CD4-positive, alpha-beta T cell treated with Interleukin-6 for 4 hours (primary cell): ENCODE measurements around the gene KIAA2012.

Experiments
- DNase-seq: peaks from one replicate; pipeline ENCODE4 v3.0.0-alpha.2; 2020; ENCODE audit warnings: mixed read lengths

KIAA2012 gene

DNA sequence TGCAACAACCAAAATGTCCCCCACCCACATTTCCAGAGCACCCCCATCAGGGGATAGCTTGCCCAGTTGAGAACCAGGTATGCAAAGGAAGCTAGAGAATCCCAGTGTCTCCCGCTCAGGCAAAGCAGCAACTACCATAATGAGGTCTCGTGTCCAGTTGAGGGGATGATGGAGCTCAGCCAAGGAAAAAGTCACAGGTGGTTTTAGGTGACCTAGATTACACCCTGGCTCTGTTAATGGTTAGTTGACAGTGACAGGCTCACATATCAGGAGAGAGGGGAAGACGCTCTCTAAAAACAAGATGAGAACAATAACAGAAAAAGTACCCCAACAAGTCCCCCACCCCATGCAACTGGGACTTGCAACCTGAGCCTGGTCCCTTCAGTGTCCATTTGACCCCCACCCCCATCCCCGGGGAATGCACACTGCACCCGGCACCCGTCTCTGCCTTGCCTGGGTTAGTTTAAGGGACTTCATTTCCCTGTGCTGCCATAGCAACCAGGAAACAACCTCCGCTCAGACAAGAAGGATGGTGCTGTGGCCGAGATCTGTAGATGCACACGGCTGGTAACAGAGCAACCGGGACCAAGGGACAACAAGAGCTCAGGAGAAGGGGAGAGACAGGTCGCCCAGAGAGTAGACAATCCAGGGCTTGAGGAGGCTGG, at the start of gene KIAA2012:
Gene KIAA2012 (plus strand): TSS at position 519 of the 665 bp plus-strand sequence. CDS start 373 bp downstream, outside the sequence.
- DNase-seq: no peak

DNA sequence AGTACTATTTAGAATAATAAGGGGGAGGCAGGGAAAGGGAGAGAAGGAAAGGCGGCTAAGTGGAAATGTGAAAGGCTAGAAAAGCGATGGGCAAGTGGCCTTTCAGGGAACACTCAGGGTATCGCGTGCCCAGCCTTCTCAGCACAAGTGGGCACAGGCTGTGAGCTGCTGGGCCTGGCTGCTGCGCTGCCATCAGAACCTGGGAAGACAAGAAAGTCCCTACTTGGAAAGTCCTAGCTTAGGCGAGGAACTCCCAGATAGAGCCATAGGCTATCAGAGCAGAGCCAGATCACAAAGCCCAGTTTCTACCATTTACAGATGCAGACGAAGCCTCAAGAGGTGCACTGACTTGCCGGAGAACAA, 49.2 kb upstream of the KIAA2012 start:
- no peak for DNase-seq

DNA sequence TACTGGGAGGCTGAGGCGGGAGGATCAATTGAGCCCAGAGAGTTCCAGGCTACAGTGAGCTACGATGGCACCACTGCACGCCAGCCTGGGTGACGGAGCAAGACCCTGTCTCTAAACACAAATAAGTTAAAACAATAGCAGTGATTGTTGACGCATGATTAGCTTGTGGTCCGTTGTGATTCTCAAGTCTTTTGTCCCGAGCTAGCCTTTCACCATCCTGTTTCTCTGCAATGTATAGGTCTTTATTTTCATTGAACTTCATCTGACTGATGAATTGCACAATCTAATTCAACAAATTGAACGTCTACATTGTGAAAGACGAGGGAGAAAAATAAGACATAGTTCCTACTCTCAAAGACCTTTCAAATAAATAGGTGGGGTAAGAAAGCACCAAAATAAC, 48.2 kb upstream of the KIAA2012 start:
- DNase-seq: no peak

DNA sequence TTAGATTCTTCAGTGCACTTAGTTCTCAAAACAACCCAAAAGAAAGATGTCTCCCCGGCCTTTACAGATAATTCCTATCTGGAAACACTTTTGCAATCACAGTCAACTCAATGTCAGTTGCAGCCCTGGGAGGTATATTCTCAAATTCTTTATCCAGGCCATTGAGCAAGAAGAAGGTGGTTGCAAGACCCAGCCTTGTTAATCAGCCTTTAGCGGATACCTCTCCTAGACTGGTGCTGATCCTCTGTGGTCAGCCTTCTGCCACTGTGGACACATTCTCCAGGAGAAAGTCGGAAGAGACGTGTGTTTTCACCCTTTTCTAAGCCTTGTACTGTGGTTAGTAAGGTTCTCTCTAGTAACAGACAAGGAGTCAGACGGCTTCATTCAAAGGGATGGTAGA, 47.2 kb upstream of the KIAA2012 start:
- no peak for DNase-seq

DNA sequence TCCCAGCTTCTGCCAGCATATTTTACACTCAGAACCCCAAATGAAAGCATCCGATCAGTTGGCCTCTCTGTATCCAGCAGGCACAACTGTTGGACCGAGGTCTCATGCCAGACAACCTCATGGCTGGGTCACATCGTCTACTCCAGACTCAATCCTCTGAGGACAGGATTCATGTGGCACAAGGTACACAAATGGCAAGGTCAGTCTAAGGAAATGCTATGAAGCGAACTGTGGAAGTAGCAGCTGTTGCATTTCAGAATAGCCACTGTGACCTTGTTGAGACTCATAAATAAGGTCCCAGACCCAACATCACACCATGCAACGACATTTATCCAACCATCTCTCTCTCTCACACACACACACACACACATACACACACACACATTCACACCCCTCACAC, 46.5 kb upstream of the KIAA2012 start:
- no peak for DNase-seq

DNA sequence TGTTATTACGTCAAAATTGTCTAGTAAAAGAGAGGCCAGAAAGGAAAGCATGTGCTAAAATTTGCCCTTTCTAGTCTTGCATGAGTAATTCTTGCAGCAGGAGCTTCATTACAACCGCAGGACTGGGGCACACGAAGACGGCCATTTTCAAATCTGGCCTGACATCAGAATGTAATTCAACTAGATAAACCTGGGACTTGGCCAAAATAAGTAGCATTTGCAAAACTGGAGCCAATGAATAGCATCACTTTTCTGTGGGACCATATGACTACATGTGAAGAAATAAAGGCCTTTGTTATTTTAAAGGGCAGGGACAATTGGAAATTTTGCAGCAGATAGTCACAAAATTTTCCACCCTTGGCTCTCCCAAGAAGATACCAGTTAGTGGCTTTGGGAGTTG, 42.4 kb upstream of the KIAA2012 start:
- no peak for DNase-seq

DNA sequence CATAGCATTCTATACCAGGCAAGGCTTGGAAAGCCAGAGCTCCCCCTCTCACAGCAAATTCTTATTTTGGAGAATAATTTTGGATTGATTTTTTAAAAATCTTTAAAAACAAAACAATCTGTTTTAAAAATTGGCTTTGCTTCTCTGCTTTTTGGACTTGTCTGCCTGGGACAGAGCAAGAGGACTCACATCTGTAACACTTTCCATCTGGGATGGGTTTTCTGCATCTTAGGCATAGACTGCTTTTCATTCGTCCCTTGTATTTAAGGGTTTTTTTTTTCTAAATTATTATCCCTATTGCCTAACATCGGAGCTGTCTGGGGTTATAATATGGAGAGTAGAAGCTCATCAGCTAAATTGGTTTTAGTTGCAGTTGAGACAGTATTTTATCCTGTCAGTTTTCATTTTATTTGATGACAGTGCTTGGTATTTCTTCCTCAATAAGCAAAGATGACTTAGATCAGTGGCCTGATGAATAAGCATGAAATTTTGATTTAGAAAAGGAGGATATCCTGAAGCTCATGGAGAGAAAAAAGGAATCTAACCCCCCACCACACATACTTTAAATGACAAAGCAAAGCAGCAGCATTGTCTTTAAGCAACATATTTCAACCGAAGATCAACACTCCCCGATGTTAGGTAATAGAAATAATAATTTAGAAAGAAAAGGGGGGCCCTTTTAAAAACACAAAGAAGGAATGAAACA, 41.7 kb upstream of the KIAA2012 start:
- DNase-seq: no peak

DNA sequence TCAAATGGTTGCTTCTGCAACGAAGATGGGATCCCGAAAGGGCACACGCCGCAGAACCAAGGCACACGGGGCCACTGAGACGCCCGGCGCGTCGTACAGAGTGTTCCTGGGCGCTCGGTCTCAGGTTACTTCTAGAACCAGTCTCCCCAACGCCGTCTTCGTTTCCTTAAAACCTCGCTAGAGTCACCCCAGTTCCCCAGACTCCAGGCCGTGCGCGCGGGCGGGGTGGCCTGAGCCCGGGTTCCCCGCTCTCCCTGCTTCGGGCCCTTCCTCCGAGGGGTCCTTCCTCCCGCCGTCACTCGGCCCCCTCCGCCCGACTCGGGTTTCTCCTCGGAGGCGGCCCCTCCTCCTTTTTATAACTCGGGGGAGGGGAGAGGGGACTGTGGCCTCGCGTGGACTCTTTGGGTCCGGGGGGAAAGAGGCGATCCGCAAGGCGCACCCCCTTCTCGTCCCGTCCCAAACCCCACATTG, 40.2 kb upstream of the KIAA2012 start:
- peak; percentile 48 for DNase-seq

DNA sequence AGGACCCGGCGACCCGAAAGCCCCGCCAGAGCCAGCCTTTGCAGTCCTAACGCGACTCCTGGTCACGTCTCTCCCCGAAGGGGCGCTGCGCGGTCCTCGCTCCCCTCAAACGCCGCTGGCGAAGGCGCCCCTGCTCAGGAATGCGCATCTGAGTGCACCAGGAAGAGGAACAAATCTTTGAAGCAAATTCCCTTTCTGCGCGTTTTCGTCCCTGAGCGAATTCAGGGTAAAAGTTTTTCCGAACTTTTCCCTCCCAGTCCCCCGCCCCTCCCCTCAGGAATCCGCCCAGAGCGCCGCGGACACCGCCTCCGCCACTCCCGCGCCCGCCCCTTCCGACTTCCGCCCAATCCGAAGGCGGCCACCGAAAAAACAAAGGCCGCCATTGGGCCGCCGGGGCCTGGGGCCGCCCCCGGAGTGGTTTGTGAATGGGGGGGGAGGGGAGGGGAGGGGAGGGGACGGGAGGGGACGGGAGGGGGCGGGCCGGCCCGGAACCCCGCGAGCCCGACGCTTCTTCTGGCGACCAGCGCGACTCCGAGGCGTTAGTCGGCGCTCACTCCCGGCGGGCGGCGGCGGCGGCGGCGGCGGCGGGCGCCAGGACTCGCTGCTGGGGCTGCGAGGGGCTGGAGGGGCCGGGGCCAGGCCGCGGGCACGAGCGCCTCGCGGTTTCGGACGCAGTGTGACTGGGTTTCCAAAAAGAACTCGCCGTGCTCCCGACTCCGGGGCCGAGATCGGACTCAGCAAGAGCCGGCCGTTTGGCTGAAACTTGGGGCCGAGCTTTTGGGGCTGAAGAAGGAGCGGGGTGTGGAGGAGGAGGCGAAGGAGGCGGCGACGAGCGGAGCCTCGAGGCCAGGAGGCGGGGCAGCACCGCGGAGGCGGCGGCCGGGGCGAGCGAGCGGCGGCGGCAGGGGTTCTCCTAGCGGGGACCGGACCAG, 39.5 kb upstream of the KIAA2012 start, which contains the start of gene FZD7:
Gene FZD7 (plus strand): TSS at position 539 of the 932 bp plus-strand sequence. CDS start 793 bp downstream, outside the sequence.
- DNase-seq: peak; percentile 93

DNA sequence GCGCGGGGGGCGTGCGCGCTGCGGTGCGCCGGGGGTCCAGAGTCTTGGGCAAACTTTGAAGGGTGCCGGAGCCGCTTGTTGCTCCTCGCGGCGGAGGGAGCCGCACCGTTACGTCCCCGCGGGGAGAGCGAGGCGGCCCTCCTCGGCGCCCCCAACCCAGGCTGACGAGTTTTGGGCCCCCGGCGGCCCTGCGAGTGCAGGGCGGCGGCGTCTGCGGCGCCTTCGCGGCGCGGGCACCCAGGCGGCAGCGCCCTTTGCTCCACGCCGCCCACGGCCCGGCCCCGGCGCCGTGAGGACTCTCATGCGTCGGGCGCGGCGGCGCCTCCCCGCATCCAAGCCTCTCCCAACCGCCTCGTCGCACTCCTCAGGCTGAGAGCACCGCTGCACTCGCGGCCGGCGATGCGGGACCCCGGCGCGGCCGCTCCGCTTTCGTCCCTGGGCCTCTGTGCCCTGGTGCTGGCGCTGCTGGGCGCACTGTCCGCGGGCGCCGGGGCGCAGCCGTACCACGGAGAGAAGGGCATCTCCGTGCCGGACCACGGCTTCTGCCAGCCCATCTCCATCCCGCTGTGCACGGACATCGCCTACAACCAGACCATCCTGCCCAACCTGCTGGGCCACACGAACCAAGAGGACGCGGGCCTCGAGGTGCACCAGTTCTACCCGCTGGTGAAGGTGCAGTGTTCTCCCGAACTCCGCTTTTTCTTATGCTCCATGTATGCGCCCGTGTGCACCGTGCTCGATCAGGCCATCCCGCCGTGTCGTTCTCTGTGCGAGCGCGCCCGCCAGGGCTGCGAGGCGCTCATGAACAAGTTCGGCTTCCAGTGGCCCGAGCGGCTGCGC, 38.6 kb upstream of the KIAA2012 start:
- peak; percentile 43 for DNase-seq

DNA sequence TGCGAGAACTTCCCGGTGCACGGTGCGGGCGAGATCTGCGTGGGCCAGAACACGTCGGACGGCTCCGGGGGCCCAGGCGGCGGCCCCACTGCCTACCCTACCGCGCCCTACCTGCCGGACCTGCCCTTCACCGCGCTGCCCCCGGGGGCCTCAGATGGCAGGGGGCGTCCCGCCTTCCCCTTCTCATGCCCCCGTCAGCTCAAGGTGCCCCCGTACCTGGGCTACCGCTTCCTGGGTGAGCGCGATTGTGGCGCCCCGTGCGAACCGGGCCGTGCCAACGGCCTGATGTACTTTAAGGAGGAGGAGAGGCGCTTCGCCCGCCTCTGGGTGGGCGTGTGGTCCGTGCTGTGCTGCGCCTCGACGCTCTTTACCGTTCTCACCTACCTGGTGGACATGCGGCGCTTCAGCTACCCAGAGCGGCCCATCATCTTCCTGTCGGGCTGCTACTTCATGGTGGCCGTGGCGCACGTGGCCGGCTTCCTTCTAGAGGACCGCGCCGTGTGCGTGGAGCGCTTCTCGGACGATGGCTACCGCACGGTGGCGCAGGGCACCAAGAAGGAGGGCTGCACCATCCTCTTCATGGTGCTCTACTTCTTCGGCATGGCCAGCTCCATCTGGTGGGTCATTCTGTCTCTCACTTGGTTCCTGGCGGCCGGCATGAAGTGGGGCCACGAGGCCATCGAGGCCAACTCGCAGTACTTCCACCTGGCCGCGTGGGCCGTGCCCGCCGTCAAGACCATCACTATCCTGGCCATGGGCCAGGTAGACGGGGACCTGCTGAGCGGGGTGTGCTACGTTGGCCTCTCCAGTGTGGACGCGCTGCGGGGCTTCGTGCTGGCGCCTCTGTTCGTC, 37.7 kb upstream of the KIAA2012 start:
- DNase-seq: peak; percentile 41

DNA sequence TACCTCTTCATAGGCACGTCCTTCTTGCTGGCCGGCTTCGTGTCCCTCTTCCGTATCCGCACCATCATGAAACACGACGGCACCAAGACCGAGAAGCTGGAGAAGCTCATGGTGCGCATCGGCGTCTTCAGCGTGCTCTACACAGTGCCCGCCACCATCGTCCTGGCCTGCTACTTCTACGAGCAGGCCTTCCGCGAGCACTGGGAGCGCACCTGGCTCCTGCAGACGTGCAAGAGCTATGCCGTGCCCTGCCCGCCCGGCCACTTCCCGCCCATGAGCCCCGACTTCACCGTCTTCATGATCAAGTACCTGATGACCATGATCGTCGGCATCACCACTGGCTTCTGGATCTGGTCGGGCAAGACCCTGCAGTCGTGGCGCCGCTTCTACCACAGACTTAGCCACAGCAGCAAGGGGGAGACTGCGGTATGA, 37.1 kb upstream of the KIAA2012 start:
- no peak for DNase-seq

DNA sequence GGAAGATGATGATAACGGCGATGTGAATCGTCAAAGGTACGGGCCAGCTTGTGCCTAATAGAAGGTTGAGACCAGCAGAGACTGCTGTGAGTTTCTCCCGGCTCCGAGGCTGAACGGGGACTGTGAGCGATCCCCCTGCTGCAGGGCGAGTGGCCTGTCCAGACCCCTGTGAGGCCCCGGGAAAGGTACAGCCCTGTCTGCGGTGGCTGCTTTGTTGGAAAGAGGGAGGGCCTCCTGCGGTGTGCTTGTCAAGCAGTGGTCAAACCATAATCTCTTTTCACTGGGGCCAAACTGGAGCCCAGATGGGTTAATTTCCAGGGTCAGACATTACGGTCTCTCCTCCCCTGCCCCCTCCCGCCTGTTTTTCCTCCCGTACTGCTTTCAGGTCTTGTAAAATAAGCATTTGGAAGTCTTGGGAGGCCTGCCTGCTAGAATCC, 36.4 kb upstream of the KIAA2012 start:
- DNase-seq: no peak

DNA sequence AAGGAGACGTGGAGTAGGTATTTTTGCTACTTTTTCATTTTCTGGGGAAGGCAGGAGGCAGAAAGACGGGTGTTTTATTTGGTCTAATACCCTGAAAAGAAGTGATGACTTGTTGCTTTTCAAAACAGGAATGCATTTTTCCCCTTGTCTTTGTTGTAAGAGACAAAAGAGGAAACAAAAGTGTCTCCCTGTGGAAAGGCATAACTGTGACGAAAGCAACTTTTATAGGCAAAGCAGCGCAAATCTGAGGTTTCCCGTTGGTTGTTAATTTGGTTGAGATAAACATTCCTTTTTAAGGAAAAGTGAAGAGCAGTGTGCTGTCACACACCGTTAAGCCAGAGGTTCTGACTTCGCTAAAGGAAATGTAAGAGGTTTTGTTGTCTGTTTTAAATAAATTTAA, 36.0 kb upstream of the KIAA2012 start:
- no peak for DNase-seq

DNA sequence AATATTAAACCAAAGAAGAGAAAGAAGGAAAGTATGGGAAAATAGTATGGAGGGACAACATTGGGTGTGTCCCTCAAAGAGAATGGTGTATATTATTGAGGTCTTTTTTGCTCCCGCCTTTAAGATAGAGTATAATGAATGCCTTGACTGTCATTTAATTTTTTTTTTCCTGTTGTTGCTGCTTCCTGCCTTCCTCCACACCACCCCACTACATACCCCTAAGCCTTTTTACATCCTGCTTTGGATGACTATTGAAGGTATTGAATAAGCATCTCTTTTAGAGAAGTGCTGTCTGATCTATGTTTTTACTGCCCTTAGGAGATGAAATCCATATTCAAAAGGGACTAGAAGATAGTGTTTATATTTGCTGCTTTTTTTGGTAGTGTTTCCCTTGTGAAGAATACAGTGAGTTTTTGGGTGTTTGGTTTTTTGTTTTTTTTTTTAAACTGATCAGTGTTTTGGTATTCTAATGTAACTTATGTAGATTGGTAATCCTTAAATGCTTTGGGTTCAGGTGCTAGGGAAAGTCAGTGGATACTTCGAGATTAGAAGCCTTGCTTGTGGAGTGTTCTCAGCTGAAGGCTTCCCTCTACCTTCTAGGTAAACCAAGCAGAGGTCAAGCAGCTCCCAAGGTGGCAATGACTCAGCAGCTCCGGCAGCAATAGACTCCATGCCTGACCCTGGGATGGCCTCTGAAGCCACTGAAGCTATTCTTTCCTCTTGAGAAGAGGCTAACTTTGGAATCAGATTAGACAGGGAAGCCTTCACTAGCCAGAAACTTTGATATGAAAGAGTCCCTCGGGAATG, 34.4 kb upstream of the KIAA2012 start:
- DNase-seq: no peak

DNA sequence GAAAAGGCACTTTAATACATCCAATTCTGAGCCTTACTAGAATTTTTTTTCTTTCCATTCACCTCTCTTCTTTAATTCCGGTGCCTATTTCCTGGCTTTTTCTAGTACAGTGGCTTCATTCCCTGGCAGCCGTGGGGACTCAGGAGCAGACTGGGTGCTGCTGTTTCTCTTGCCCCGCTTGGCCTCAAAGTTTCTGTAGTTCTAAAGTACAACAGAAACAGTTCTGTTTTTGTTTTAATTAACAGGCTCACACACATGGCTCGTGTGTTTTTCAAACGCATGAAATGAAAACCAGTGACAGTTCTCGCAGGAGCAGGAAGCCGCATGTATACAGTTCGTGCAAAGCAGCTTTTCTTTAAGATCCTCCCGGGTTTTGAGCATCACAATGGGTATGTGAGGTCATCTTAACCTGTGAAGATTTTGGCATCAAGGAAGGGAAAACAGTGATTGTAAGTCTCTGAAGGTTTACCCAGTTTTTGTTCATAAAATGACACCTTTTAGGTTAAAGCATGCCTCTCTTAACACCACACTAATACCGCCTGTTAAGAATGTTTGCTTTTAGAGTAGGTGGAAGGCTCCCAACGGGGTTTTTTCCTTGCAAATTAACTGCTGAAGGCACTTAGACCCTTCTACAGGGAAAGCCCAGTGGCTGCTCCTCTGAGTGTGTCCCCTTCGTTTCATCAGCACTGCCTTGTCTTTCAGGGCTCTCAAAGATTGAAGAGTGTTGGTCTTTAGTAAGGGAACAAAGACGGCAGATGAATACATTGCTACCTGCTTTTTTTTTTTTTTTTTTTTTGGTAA, 33.6 kb upstream of the KIAA2012 start:
- DNase-seq: no peak

DNA sequence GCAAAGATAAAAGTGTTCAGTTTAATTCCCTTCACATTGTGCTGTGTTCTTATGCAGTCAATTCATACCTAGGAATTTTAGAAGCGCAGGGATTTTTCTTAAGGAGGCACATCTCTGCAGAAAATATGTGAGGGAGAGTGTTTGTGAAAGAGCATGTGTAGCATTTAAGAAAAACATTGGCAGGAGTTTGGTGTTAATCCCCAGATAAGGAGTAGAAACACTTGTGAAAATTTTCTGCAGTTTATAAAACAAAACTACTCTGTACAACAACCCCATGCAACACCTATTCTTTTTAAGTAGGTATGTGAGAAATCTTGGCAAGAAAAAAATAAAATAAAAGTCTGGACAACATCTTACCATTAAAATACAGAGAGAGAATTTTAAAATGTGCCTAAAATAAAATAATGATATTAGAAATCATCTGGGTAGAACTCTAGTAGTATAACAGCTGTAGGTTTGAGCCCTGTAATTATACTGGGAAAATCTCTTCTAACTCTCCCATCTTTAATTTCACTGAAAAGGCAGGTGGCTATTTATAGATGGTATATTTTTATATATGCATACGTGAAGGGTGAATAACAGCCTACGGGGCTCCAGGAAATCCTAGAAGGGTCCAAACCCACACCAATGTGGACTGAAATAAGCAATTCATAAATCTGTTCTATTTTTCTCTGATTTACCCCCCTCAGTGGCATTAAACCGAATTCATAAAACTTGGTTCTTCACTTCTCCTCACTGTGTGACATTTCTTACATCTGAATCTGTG, 32.8 kb upstream of the KIAA2012 start:
- no peak for DNase-seq

DNA sequence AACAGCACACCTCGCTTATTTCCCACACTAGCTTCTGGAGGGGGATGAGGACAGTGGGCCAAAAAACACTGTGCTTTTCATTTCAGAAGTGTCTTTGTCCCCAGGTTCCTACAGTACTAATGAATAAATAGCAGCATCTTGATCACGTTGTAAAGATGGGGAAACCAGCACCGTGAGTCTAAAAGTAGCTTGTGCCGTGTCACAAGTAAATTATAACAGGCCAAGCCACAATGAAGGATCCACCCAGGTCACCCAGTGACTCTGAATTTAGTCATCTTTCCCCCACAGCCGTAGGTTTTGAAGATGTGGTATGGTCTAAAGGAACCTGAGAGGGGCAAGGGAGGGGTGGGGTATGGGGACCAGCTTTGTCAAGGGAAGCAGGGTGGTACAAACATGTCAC, 30.6 kb upstream of the KIAA2012 start:
- no peak for DNase-seq

DNA sequence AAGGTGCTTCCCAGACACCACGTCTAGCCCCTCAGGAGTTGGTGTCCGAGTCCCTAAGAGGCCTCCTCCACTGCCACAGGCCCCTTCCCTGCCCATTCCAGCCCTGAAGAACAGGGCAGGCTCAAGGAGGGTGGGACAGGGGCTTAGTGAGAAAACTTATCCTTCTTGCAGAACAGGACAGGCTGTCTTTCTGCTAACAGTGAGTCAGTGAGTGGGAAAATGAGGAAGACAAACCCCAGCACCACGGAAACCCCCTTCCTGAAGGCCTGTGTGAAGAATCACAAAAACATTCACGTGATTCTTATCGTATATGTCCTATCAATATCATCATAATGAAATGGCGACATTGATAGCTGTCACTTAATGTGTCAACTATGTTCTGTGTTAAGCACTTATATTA, 29.6 kb upstream of the KIAA2012 start:
- no peak for DNase-seq
